G401.6 (cell line): Measurements from ENCODE around the gene ZNF354B.
A peak's percentile ranks its signal among the peaks of the same experiment; 100 is the strongest.
"Not testable (repeated sequence)": the region's sequence is repeated elsewhere in the genome, so short reads cannot be mapped to it uniquely, and the experiment has no call there.

Experiments used
- FAIRE-seq: peaks from 2 replicates; lab custom pipeline; 2012; peaks lifted over from hg19 to GRCh38; lab: Jason Lieb, UNC

The ZNF354B gene

DNA sequence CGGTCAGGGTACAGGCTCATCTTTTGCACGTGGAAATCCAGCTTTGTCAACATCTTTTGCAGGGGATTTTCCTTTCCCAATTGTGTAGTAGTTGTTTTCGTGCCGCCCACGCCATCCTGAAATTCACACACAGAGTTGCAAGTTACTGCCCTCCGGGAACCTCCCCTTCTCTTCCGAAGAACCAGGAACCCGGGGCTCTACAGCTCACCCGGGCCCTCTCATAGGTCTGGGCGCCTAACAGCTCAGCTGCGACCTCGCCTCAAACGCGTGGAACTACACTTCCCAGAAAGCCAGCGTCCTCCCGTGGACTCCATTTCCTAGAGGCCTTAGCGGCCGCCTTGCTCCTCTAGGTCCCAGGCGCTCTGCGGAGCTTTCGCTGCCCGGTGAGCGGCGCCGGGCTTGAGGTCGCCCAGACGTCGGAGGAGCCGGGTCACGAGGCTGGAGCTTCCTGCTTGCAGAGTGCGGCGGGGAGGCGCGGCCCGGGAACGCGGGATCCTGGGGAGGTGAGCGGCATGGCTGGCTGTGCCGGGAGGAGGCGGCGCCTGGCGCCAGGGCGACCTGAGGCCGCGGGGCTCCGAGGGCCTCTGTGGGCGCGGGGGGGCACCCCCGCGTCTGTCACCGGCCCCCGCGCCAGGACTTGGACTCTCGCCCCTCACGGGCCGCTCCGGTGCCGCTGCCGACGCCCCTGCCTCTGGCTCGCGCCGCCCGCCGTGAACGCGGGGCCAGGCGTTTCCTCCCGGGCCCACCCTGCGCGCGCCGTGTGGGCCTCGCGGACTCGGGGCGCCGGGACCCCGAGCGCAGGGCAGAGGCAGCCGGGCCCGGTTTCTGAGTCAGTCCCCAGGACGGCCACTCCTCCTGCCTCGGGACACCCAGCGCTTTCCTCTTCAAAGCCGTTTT, at the start of gene ZNF354B:
TSS of gene ZNF354B (plus strand) at position 329 of the 897 bp plus-strand sequence. CDS start 1,095 bp downstream, outside the sequence.
- FAIRE-seq = peak; percentile 84

GRCh38 chr5:178817506-178817905, 42.2 kb upstream of the ZNF354B start:
- FAIRE-seq = no peak

- no peak for FAIRE-seq
Observed at GRCh38 chr5:178818094-178818493, 41.7 kb upstream of the ZNF354B start.

DNA sequence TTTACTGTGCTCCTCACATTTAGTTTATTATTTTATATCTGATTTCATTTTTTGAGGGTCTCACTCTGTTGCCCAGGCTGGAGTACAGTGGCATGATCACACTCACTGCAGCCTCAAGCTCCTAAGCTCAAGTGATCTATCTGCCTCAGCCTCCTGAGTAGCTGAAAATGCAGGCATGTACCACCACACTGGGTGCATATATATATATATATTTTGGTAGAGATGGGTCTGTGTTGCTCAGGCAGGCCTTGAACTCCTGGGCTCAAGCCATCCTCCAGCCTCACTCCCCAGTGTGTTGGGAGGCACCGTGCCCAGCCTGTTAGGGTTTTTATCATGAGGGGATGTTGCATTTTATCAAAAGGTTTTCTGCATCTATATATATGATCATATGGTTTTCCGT, 39.8 kb upstream of the ZNF354B start:
- no peak for FAIRE-seq

GRCh38 chr5:178825444-178825843, 34.3 kb upstream of the ZNF354B start:
- no peak for FAIRE-seq

GRCh38 chr5:178826216-178826615, 33.5 kb upstream of the ZNF354B start:
- no peak for FAIRE-seq

- no peak for FAIRE-seq
Observed at GRCh38 chr5:178827636-178828035, 32.1 kb upstream of the ZNF354B start.

GRCh38 chr5:178831049-178831448, 28.7 kb upstream of the ZNF354B start:
- no peak for FAIRE-seq

DNA sequence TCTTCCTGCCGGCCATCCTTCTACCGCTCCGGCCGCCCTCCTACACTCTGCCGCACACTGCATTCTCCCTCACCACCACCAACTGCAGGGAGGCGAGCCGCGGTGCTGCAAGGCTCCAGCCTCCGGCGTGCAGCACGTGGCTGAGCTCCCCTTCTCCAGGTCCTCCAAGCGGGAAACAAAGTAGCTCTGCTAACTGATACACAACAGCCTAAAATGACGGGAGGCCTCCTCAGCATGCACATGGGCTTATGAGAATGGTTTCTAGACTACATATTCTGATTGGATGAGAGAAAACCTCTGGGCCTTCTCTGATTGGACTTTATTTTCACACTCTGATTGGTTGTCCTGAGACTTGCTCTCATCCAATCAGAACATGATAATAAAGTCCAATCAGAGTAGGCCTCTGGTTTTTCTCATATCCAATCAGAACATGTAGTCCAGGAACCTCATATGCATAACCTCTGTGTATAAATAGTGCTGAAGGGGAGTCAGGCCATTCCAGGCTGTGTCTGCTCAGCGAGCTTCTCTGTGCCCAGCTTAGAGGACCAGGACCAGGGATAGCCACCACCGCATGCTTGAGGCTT, 27.0 kb upstream of the ZNF354B start:
- FAIRE-seq = no peak

GRCh38 chr5:178836628-178837027, 23.1 kb upstream of the ZNF354B start:
- FAIRE-seq = no peak

DNA sequence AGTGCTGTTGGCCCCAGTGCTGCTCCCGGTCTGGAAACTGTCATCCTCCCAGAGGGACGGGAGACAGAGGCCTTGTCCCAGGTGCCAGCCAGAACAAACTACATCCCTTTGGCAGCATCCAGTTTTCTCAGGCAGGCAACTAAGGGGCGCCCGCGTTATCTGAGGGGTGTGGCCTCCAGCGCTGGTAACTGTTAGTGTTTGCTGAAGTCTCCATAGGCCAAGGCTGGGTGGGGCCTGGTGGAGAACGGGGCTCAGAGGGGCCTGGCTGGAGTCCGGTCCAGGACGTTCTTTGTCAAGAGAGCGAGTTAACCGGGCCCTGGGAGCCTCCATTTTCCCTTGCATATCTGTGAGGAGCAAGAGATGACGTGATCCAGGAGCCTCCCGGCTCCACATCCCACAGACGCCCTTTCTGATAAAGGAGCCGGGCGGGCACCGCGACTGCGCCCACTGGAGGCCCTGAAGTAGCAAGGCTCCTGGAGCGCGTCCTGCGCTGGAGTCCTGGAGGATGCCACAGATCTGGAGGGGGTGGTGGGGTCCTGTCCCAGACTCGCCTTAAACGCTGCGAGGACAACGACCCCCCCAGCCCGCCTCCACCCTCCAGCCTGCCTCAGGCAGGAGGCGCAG, 20.9 kb upstream of the ZNF354B start:
- FAIRE-seq = not testable (repeated sequence)

- no peak for FAIRE-seq
Observed at GRCh38 chr5:178839319-178839704, 20.4 kb upstream of the ZNF354B start.

DNA sequence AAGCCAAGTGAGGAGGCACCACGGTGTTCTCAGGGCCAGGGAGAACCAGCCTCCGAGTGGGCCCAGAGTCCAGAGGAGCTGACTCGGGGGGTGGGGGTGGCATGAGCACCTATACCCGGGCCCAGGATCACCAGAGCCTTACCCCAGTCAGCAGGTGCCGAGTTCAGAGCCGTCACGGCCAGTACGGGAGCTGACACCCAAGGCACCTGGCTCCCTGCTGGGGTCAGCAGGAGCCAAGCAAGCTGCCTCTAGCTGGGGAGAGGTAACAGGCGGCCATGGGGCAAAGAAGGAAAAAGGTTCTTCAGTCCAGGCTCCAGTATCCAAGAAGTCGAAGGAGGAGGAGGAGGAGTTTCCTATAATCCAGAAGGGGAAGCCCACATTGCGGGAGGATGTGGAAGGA, 19.4 kb upstream of the ZNF354B start:
- FAIRE-seq = not testable (repeated sequence)

- no peak for FAIRE-seq
Observed at GRCh38 chr5:178849316-178849715, 10.4 kb upstream of the ZNF354B start.

DNA sequence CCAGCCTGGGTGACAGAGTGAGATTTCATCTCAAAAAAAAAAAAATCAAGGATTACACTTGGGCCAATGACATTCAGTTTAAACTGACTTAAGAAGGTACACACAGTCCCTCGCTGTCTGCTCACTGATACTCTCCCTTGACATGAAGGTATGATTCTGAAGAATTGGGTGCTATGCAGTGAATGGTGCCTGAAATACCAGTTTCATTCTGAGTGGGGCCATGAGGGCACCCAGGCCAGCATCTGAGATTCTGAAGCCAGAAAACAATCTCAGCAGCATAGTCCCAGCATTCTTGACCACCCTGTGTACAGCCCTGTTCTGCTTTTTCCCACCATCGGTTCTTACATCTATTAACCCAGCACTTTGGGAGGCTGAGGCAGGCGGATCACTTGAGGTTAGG, 7.8 kb upstream of the ZNF354B start:
- FAIRE-seq = no peak

- FAIRE-seq = no peak
Observed at GRCh38 chr5:178854284-178854683, 5.5 kb upstream of the ZNF354B start.

GRCh38 chr5:178860615-178861014, 862 bp downstream of the ZNF354B start:
- not testable (repeated sequence) for FAIRE-seq

DNA sequence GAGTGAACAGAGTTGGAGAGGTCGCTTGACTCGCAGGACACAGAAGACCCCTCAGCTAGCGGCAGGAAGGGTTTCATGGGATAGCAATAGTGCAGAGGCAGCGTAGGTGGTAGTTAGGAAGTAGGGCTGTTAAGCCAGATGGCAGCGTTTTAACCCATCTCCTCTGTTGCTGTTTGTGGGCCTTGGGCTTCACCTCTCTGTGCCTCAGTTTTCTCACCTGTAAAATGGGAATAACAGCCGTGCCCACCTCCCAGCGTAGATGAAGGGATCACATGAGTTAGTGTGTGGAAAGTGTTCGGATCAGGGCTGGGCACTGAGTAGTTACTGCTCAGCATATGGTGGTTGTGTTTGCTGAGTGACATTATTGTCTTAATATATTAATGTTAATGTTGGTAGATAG, 1.9 kb downstream of the ZNF354B start:
- no peak for FAIRE-seq

DNA sequence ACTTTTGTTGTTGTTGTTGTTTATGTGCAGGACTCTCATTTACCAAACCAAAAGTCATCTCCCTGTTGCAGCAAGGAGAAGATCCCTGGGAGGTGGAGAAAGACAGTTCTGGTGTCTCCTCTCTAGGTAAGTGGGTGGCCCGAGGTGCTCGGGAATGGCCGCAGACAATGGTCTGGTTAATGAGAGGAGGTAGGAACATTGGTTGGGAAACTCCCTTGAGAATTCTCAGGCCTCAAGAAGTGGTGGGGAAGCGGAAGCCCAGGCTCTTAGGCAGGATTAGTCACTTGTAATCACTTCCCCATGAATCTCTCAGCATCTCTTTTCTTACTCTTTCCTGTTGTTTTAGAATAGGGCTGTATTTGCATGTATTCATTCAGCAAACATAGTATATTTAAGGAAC, 7.2 kb downstream of the ZNF354B start:
- no peak for FAIRE-seq

GRCh38 chr5:178869577-178869976, 9.8 kb downstream of the ZNF354B start:
- no peak for FAIRE-seq

DNA sequence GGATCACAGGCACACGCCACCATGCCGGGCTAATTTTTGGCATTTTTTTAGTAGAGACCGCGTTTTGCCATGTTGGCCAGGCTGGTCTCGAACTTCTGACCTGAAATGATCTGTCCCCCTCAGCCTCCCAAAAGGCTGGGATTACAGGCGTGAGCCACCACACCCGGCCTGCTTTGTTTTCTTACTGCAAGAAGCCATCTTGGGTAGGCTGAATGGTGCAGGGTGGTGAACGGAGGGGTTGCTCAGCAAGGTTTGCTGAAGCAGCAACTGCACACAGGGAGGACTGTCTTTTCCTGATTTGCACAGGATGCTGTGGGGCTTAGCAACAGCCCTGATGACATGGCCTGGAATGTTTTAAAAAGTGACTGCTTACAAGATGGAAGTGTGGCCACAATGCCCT, 10.7 kb downstream of the ZNF354B start:
- no peak for FAIRE-seq

DNA sequence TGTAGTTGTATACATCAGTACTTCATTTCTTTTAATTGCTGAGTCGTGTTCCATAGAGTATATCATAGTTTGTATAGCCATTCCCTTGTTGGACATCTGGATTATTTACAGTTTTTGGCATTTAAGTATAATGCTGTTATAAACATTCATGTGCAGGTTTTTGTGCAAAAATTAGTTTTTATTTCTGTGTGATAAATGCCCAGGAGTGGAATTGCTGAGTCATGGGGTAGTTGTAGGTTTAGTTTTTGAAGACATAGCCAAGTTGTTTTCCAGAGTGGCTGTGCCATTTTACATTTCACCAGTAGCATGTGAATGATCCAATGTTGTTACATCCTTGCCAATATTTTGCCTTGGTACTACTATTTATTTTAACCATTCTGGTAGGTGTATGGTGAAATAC, 12.5 kb downstream of the ZNF354B start:
- FAIRE-seq = no peak

DNA sequence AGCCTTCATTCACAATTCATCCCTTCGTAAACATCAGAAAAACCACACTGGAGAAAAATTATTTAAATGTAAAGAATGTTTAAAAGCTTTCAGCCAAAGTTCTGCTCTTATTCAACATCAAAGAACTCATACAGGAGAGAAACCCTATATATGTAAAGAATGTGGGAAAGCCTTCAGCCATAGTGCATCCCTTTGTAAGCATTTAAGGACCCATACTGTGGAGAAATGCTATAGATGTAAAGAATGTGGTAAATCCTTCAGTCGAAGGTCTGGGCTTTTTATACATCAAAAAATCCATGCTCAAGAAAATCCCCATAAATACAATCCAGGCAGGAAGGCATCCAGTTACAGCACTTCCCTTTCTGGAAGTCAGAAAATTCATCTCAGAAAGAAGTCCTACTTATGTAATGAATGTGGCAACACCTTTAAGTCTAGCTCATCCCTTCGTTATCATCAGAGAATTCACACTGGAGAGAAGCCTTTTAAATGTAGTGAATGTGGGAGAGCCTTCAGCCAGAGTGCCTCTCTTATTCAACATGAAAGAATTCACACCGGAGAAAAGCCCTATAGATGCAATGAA, 23.5 kb downstream of the ZNF354B start:
- FAIRE-seq = not testable (repeated sequence)
